Keratinocyte (primary cell): Measurements from ENCODE around the gene MRPL12.

Source experiments
- CTCF ChIP-seq, 3 experiments: IDR thresholded peaks in 1 of 3; conservative IDR thresholded peaks in 1 of 3; optimal IDR thresholded peaks in 1 of 3; 2 replicates in 2 of 3; 3 replicates in 1 of 3; pipeline versions ENCODE3 to v1.5.1; 2011; ENCODE audit warnings: low read length in 3 of 3, mild to moderate bottlenecking in 3 of 3, moderate library complexity in 2 of 3, control low read depth in 1 of 3, inconsistent platforms in 1 of 3; ENCODE audit not compliant: insufficient read depth in 2 of 3; ENCODE audit errors: extremely low read depth in 1 of 3
- EZH2 ChIP-seq: IDR thresholded peaks from one replicate; pipeline ENCODE4 v1.6.1; 2012; ENCODE audit warnings: inconsistent platforms, mild to moderate bottlenecking, low read length, moderate library complexity

GRCh38 chr17:81664051-81664470 is 39.1 kb upstream of the MRPL12 start:
- TF ChIP-seq CTCF (optimal IDR thresholded peaks at IDR 0.05 in 1 of 3, IDR thresholded peaks at IDR 0.05 in 1 of 3, conservative IDR thresholded peaks at IDR 0.05 in 1 of 3; ENCODE audit: extremely low read depth in 1 of 3, insufficient read depth in 2 of 3, low read length in 3 of 3) = no peak
- no peak for TF ChIP-seq EZH2
